Natural killer cell (primary cell): Measurements from ENCODE around the gene ZNF646. TPM values are rescaled to one million over a fixed set of nuclear protein-coding genes. Genes with fewer than 3 reads are reported as not detected.

Source experiments
- ATAC-seq, 3 donors: fragments of 150-1000 bp in 2 of 3; fragments of 200-7000 bp in 1 of 3; cut with Tn5 transposase; 1 replicate in 1 of 3; 2 replicates in 2 of 3; pipeline ENCODE4 v1.10.0; 2021; ENCODE audit warnings: mild to moderate bottlenecking in 2 of 3, moderate library complexity in 2 of 3
- DNase-seq, 2 donors: peaks; one replicate each; pipeline versions ENCODE4 v3.0.0 to v3.0.0-alpha.2; 2013 to 2021; ENCODE audit warnings: mixed read lengths in 1 of 2
- H3K27ac ChIP-seq: one replicate; pipeline ENCODE4 v1.5.1; 2013; ENCODE audit warnings: mild to moderate bottlenecking, low read length
- H3K27me3 ChIP-seq: one replicate; pipeline ENCODE4 v1.6.1; 2013; ENCODE audit warnings: low read length; ENCODE audit not compliant: control insufficient read depth, insufficient read depth
- H3K36me3 ChIP-seq: one replicate; pipeline ENCODE4 v1.6.1; 2013; ENCODE audit warnings: low read length; ENCODE audit not compliant: control insufficient read depth, insufficient read depth
- H3K4me1 ChIP-seq: one replicate; pipeline ENCODE4 v1.6.1; 2013; ENCODE audit warnings: low read length; ENCODE audit not compliant: control insufficient read depth, insufficient read depth
- H3K4me3 ChIP-seq: one replicate; pipeline ENCODE4 v1.5.1; 2013; ENCODE audit warnings: low read length
- H3K9me3 ChIP-seq: one replicate; pipeline ENCODE4 v1.6.1; 2013; ENCODE audit warnings: low read length; ENCODE audit not compliant: control insufficient read depth, insufficient read depth
- H3K27ac Mint-ChIP-seq, 2 donors: one replicate each; pipeline ENCODE4 v1.8.0; 2022; ENCODE audit warnings: mild to moderate bottlenecking in 2 of 2, mixed read lengths in 2 of 2, moderate library complexity in 1 of 2
- H3K27me3 Mint-ChIP-seq, 2 donors: one replicate each; pipeline ENCODE4 v1.8.0; 2022; ENCODE audit warnings: low read depth in 2 of 2, mixed read lengths in 2 of 2
- H3K36me3 Mint-ChIP-seq: one replicate; pipeline ENCODE4 v1.8.0; 2022; ENCODE audit warnings: mixed read lengths
- H3K4me1 Mint-ChIP-seq, 2 donors: one replicate each; pipeline ENCODE4 v1.8.0; 2022; ENCODE audit warnings: mixed read lengths in 2 of 2
- H3K4me3 Mint-ChIP-seq: one replicate; pipeline ENCODE4 v1.8.0; 2022; ENCODE audit warnings: mild to moderate bottlenecking, moderate library complexity, mixed read lengths
- H3K9me3 Mint-ChIP-seq, 2 donors: one replicate each; pipeline ENCODE4 v1.8.0; 2022; ENCODE audit warnings: mixed read lengths in 2 of 2
- WGBS: methylation state at CpG from one replicate; pipeline ENCODE4 v1.1.7; 2013; ENCODE audit warnings: missing lambda C conversion rate; ENCODE audit not compliant: insufficient coverage; 5-methylcytosine and 5-hydroxymethylcytosine counted together
- intact Hi-C: fragments of 100-400 bp; cut with micrococcal nuclease; formaldehyde crosslinking; loops from one replicate; pipeline ENCODE4 v1.14.2; 2022
- total RNA-seq, 4 donors: library from RNA; stranded (reverse); fragments of 120-200 nt in 1 of 4; gene quantifications; one replicate each; pipeline versions ENCODE4 v1.2.3 to v1.2.4, GENCODE V29; 2013 to 2022
- TF ChIP-seq, protein P1 (sequence below): fragments of 200-600 bp; IDR thresholded peaks from one replicate; pipeline ENCODE4 v1.8.0; 2022; ENCODE audit warnings: antibody characterized with exemption

ZNF646 gene
- total RNA-seq, 3 donors from 2014 or later (not counting 1 experiment from before 2014, with no cell fraction given), result 22.0 to 31.1 (median 30.1) TPM

DNA sequence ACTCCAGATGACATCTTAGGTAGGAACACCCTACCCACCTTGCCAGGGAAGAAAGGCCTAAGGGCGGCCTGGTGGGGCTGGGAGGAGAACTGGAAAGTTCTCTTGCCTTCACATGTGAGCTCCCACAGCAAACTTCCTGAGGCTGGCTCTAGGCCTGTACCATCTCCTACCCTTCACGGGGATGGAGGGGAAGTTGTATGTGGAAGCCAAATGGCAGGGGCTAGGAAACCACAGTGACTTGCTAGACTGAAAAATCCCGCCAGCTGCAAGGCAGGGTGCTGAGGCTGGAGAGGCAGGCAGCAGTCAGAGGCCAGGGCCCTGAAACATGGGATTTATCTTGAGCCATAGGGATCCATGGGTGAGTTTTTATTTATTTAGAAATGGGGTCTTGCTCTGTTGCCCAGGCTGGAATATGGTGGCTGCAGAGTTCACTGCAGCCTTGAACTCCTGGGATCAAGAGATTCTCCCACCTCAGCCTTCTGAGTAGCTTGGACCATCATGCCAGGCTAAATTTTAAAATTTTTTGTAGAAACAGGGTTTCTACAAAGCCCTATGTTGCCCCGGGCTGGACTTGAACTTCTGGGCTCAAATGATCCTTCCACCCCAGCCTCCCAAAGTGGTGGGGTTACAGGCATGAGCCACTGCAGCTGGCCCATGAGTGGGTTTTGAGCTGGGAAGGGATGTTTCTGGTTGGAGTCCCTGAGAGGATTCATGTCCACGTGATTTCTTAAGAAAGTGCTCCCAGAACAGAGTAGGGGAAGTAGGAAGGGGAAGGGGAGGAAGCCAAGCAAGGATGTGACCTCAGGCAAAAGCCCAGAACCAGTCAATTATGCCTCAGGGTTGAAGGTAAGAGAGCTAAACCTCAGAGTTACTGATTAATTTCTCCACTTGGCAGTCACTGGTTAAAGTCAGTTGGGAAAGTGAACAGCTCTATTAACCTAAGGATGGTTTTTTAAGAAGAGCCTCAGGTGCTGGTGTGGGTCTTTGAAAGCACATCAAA is 39.2 kb downstream of the ZNF646 start:
- Mint-ChIP-seq H3K4me1 (peaks cover 15 to 23% of the 10 kb centered on the region in 2 donors), H3K36me3 (no peaks in the 10 kb centered on the region), H3K9me3 (no peaks in the 10 kb centered on the region), H3K27me3 (no peaks in the 10 kb centered on the region), H3K27ac (no peak overlapping the region), H3K4me3 (no peak overlapping the region)
- DNase-seq (no peak), ATAC-seq (no peak)
- TF ChIP-seq, protein P1, sequence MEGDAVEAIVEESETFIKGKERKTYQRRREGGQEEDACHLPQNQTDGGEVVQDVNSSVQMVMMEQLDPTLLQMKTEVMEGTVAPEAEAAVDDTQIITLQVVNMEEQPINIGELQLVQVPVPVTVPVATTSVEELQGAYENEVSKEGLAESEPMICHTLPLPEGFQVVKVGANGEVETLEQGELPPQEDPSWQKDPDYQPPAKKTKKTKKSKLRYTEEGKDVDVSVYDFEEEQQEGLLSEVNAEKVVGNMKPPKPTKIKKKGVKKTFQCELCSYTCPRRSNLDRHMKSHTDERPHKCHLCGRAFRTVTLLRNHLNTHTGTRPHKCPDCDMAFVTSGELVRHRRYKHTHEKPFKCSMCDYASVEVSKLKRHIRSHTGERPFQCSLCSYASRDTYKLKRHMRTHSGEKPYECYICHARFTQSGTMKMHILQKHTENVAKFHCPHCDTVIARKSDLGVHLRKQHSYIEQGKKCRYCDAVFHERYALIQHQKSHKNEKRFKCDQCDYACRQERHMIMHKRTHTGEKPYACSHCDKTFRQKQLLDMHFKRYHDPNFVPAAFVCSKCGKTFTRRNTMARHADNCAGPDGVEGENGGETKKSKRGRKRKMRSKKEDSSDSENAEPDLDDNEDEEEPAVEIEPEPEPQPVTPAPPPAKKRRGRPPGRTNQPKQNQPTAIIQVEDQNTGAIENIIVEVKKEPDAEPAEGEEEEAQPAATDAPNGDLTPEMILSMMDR, result no peak
- intact Hi-C loops, result loop anchor here (10.0 kb wide), 1 partner anchor 71 kb away; the partner anchor contains the start of gene FUS
- Histone ChIP-seq H3K27me3 (no peaks in the 10 kb centered on the region), H3K4me3 (no peak overlapping the region), H3K36me3 (peaks cover 23% of the 10 kb centered on the region), H3K4me1 (peaks cover 34% of the 10 kb centered on the region), H3K27ac (peak overlapping the region; percentile 37), H3K9me3 (no peaks in the 10 kb centered on the region)
- WGBS, result 48% methylated on average over 4 of the region's 5 CpGs

DNA sequence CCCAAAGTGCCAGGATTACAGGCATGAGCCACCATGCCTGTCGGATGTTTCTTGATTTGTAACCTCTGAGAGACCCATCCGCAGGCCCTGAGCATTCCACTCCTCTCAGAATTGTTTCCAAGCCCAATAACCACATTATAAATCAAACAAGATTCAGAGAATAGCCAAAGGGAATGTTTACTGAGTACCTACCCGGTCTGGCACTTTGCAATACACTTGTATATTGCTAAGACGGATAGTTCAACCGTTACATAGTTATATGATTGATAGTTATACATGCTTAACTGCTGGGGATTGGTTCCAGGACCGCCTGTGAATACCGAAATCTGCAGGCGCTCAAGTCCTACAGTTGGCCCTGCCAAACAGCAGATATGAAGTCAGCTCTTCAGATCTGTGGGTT is 40.2 kb downstream of the ZNF646 start:
- TF ChIP-seq, protein P1, result no peak
- peaks cover 18 to 22% of the 10 kb centered on the region in 2 donors for H3K4me1 Mint-ChIP-seq
- no peak overlapping the region for H3K4me3 Mint-ChIP-seq
- Histone ChIP-seq H3K27me3 (no peaks in the 10 kb centered on the region), H3K9me3 (no peaks in the 10 kb centered on the region), H3K4me1 (peaks cover 29% of the 10 kb centered on the region), H3K36me3 (peaks cover 22% of the 10 kb centered on the region), H3K4me3 (no peak overlapping the region), H3K27ac (no peak overlapping the region)
- DNase-seq (no peak), ATAC-seq (no peak)
- WGBS, result 96% methylated on average over 8 of the region's 8 CpGs
- intact Hi-C loops, result loop anchor here (10.0 kb wide), 1 partner anchor 70 kb away; the partner anchor contains the start of gene FUS
- H3K27ac Mint-ChIP-seq, result no peak overlapping the region
- H3K9me3 Mint-ChIP-seq, result no peaks in the 10 kb centered on the region
- no peaks in the 10 kb centered on the region for H3K27me3 Mint-ChIP-seq
- no peaks in the 10 kb centered on the region for H3K36me3 Mint-ChIP-seq

DNA sequence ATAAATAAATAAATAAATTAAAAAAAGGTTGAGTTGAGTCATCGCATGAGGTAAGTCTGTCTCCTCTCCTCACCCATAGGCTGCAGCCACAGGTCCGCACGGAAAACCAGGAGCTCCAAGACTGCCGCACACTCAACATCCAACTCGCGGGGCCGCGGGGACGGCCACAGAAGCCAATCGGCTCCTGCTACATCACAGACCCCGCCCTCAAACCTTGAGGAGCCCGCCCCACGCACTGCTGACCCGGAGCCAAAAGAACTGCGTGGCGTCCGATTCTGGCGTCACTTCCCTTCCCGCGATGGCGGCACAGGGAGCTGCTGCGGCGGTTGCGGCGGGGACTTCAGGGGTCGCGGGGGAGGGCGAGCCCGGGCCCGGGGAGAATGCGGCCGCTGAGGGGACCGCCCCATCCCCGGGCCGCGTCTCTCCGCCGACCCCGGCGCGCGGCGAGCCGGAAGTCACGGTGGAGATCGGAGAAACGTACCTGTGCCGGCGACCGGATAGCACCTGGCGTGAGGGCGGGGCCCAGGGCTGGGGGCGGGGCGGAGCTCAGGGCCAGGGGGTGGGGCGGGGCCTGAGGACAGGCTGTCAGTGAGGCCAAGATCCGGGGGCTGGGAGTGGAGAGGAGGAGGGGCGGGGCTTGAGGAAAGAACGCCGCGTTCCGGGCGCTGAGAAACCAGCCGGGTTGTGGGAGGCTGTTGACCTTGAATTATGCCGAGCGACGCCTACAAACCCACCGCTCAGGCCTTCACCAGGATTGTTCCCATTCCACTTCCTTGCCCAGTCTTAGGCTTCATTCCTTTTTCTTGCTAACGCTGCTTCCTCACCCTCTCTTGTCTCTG is 43.4 kb downstream of the ZNF646 start, which contains the start of gene KAT8:
Gene KAT8, plus strand, starts transcription at position 281 of the 839 bp plus-strand sequence. Its CDS starts 18 bp downstream, at position 299.
- DNase-seq, result peak; percentile 93 to 98
- Mint-ChIP-seq H3K27me3 (no peaks in the 10 kb centered on the region), H3K9me3 (no peaks in the 10 kb centered on the region), H3K27ac (peak within 1 kb of the TSS; percentile 81 to 91), H3K4me3 (peak within 1 kb of the TSS; percentile 85), H3K36me3 (peaks cover 11% of the 10 kb centered on the region), H3K4me1 (peaks cover 12 to 17% of the 10 kb centered on the region in 2 donors)
- Histone ChIP-seq H3K27ac (peak within 1 kb of the TSS; percentile 74), H3K36me3 (peaks cover 27% of the 10 kb centered on the region), H3K4me1 (peaks cover 27% of the 10 kb centered on the region), H3K9me3 (no peaks in the 10 kb centered on the region), H3K27me3 (no peaks in the 10 kb centered on the region), H3K4me3 (peak within 1 kb of the TSS; percentile 39)
- intact Hi-C loops, result loop anchor here (1.0 to 10.0 kb wide), 2 partner anchors 43 to 67 kb away; partner anchors contain the start of genes FUS, ZNF646 and ZNF668
- TF ChIP-seq, protein P1, result no peak
- WGBS, result under 1% methylated on average over 65 of the region's 68 CpGs
- peak; percentile 92 to 97 (median 92) for ATAC-seq
